Esophagus muscularis mucosa (tissue), 4 donors: ENCODE measurements around the gene DAAM1.

Experiments used
- CTCF ChIP-seq, 3 experiments: fragments of 200-600 bp in 2 of 3; fragments of 450-650 bp in 1 of 3; sonication (generic) in 2 of 3; IDR thresholded peaks; one replicate each; pipeline ENCODE4 v1.5.1; 2017 to 2019; ENCODE audit warnings: antibody characterized with exemption in 3 of 3, mild to moderate bottlenecking in 2 of 3, moderate library complexity in 1 of 3
- EP300 ChIP-seq: sonication (generic); formaldehyde crosslinking; IDR thresholded peaks from one replicate; pipeline ENCODE4 v1.6.1; 2017; ENCODE audit warnings: antibody characterized with exemption
- POLR2A ChIP-seq: fragments of 450-650 bp; IDR thresholded peaks from one replicate; pipeline ENCODE4 v1.6.1; 2017; ENCODE audit warnings: antibody characterized with exemption, moderate library complexity, mild to moderate bottlenecking, low read depth
- POLR2AphosphoS5 ChIP-seq, 2 donors: sonication (generic); formaldehyde crosslinking; IDR thresholded peaks; one replicate each; pipeline ENCODE4 v1.6.1; 2017; ENCODE audit warnings: antibody characterized with exemption in 2 of 2

DNA sequence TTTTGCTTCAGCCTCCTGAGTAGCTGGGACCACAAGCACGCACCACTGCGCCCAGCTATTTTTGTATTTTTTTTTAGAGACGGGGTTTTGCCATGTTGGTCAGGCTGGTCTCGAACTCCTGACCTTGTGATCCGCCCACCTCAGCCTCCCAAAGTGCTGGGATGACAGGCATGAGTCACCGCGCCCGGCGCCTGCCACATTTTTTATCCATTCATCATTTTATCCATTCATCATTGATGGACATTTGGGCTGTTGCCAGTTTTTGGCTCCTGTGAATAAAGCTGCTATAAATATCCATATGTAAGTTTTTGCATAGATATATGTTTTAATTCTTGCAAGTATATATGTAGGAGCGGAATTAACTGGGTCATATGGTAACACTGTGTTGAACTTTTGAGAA is 79.5 kb downstream of the DAAM1 start:
- TF ChIP-seq CTCF (IDR thresholded peaks at IDR 0.05) (no peak), POLR2A (no peak), POLR2AphosphoS5 (IDR thresholded peaks at IDR 0.05) (peak in 1 of 2 donors; percentile 48), EP300 (no peak)
